ENCODE results near the gene OSBPL2. TPM values are rescaled to one million over a fixed set of nuclear protein-coding genes. Genes with fewer than 3 reads are reported as not detected.

The OSBPL2 gene
- total RNA-seq, 2 experiments from 2014 or later: 47.2 to 49.5 TPM

GRCh38 chr20:62331347-62331746 is 93.0 kb downstream of the OSBPL2 start:
- POLR2A ChIA-PET: no interaction called here

GRCh38 chr20:62332421-62332820 is 94.1 kb downstream of the OSBPL2 start:
- H3K9me3 Mint-ChIP-seq: no peaks in the 10 kb centered on the region
- POLR2A ChIA-PET: no interaction called here
- H3K4me1 Mint-ChIP-seq: no peaks in the 10 kb centered on the region
- DNase-seq: no peak
- H3K4me3 Mint-ChIP-seq: no peak overlapping the region
- peaks cover 1% of the 10 kb centered on the region for H3K27me3 Mint-ChIP-seq
- no peaks in the 10 kb centered on the region for H3K36me3 Mint-ChIP-seq
- ATAC-seq (ENCODE audit: low read depth): no peak
- H3K27ac Mint-ChIP-seq: no peak overlapping the region

More at GRCh38 chr20:62331347-62331746, 93.0 kb downstream of the OSBPL2 start:
- H3K27ac Mint-ChIP-seq: no peak overlapping the region
- no peaks in the 10 kb centered on the region for H3K9me3 Mint-ChIP-seq
- H3K4me1 Mint-ChIP-seq: no peaks in the 10 kb centered on the region
- no peaks in the 10 kb centered on the region for H3K36me3 Mint-ChIP-seq
- no peak for DNase-seq
- no peak overlapping the region for H3K4me3 Mint-ChIP-seq
- no peaks in the 10 kb centered on the region for H3K27me3 Mint-ChIP-seq
- no peak for ATAC-seq (ENCODE audit: low read depth)

- peaks cover 1% of the 10 kb centered on the region for H3K27me3 Mint-ChIP-seq
- ATAC-seq (ENCODE audit: low read depth): no peak
- H3K27ac Mint-ChIP-seq: no peak overlapping the region
- no peak overlapping the region for H3K4me3 Mint-ChIP-seq
- DNase-seq: no peak
- no peaks in the 10 kb centered on the region for H3K9me3 Mint-ChIP-seq
- H3K36me3 Mint-ChIP-seq: no peaks in the 10 kb centered on the region
- no peaks in the 10 kb centered on the region for H3K4me1 Mint-ChIP-seq
- POLR2A ChIA-PET: no interaction called here
Observed at GRCh38 chr20:62332989-62333819, 94.9 kb downstream of the OSBPL2 start.

- Mint-ChIP-seq H3K9me3 (no peaks in the 10 kb centered on the region), H3K4me3 (no peak overlapping the region), H3K27ac (no peak overlapping the region), H3K4me1 (no peaks in the 10 kb centered on the region), H3K27me3 (peaks cover 1% of the 10 kb centered on the region), H3K36me3 (no peaks in the 10 kb centered on the region)
- ATAC-seq (ENCODE audit: low read depth): no peak
- DNase-seq: no peak
- POLR2A ChIA-PET: no interaction called here
Observed at GRCh38 chr20:62333820-62334595, 95.7 kb downstream of the OSBPL2 start.

GRCh38 chr20:62334881-62335280 is 96.6 kb downstream of the OSBPL2 start:
- H3K36me3 Mint-ChIP-seq: peaks cover 1% of the 10 kb centered on the region
- H3K27me3 Mint-ChIP-seq: peaks cover 1% of the 10 kb centered on the region
- no peaks in the 10 kb centered on the region for H3K9me3 Mint-ChIP-seq
- H3K4me1 Mint-ChIP-seq: no peaks in the 10 kb centered on the region
- no peak overlapping the region for H3K27ac Mint-ChIP-seq
- DNase-seq (no peak), ATAC-seq (ENCODE audit: low read depth) (no peak)
- POLR2A ChIA-PET: no interaction called here
- no peak overlapping the region for H3K4me3 Mint-ChIP-seq

GRCh38 chr20:62335532-62335931 is 97.2 kb downstream of the OSBPL2 start:
- no peaks in the 10 kb centered on the region for H3K9me3 Mint-ChIP-seq
- ATAC-seq (ENCODE audit: low read depth) (no peak), DNase-seq (no peak)
- POLR2A ChIA-PET: no interaction called here
- H3K4me1 Mint-ChIP-seq: no peaks in the 10 kb centered on the region
- H3K27ac Mint-ChIP-seq: no peak overlapping the region
- peaks cover 1% of the 10 kb centered on the region for H3K36me3 Mint-ChIP-seq
- H3K27me3 Mint-ChIP-seq: peaks cover 1% of the 10 kb centered on the region
- no peak overlapping the region for H3K4me3 Mint-ChIP-seq

GRCh38 chr20:62336329-62336728 is 98.0 kb downstream of the OSBPL2 start:
- Mint-ChIP-seq H3K4me1 (no peaks in the 10 kb centered on the region), H3K36me3 (peaks cover 1% of the 10 kb centered on the region), H3K27me3 (peaks cover 1% of the 10 kb centered on the region), H3K9me3 (no peaks in the 10 kb centered on the region), H3K27ac (no peak overlapping the region), H3K4me3 (no peak overlapping the region)
- no peak for ATAC-seq (ENCODE audit: low read depth)
- POLR2A ChIA-PET: no interaction called here
- no peak for DNase-seq

GRCh38 chr20:62336775-62337557 is 98.6 kb downstream of the OSBPL2 start:
- H3K27ac Mint-ChIP-seq: no peak overlapping the region
- POLR2A ChIA-PET: no interaction called here
- H3K4me3 Mint-ChIP-seq: no peak overlapping the region
- H3K9me3 Mint-ChIP-seq: no peaks in the 10 kb centered on the region
- H3K36me3 Mint-ChIP-seq: peaks cover 1% of the 10 kb centered on the region
- no peak for DNase-seq
- no peak for ATAC-seq (ENCODE audit: low read depth)
- H3K27me3 Mint-ChIP-seq: peaks cover 1% of the 10 kb centered on the region
- no peaks in the 10 kb centered on the region for H3K4me1 Mint-ChIP-seq

- Mint-ChIP-seq H3K4me3 (no peak overlapping the region), H3K27ac (no peak overlapping the region), H3K36me3 (peaks cover 1% of the 10 kb centered on the region), H3K4me1 (no peaks in the 10 kb centered on the region), H3K27me3 (peaks cover 1% of the 10 kb centered on the region), H3K9me3 (no peaks in the 10 kb centered on the region)
- POLR2A ChIA-PET: no interaction called here
- ATAC-seq (ENCODE audit: low read depth): peak; percentile 46
- no peak for DNase-seq
Observed at GRCh38 chr20:62337558-62338293, 99.4 kb downstream of the OSBPL2 start.

- POLR2A ChIA-PET: no interaction called here
- peaks cover 1% of the 10 kb centered on the region for H3K36me3 Mint-ChIP-seq
- no peak for ATAC-seq (ENCODE audit: low read depth)
- no peak for DNase-seq
- H3K27me3 Mint-ChIP-seq: peaks cover 1% of the 10 kb centered on the region
- no peak overlapping the region for H3K27ac Mint-ChIP-seq
- no peak overlapping the region for H3K4me3 Mint-ChIP-seq
- no peaks in the 10 kb centered on the region for H3K9me3 Mint-ChIP-seq
- no peaks in the 10 kb centered on the region for H3K4me1 Mint-ChIP-seq
Observed at GRCh38 chr20:62338294-62338620, 99.9 kb downstream of the OSBPL2 start.

- ATAC-seq (ENCODE audit: low read depth) (no peak), DNase-seq (no peak)
- Mint-ChIP-seq H3K27me3 (peaks cover 1% of the 10 kb centered on the region), H3K4me1 (no peaks in the 10 kb centered on the region), H3K36me3 (peaks cover 1% of the 10 kb centered on the region), H3K9me3 (no peaks in the 10 kb centered on the region), H3K4me3 (no peak overlapping the region), H3K27ac (no peak overlapping the region)
- POLR2A ChIA-PET: no interaction called here
Observed at GRCh38 chr20:62339647-62340062, 101.3 kb downstream of the OSBPL2 start.

GRCh38 chr20:62342910-62343309 is 104.6 kb downstream of the OSBPL2 start:
- H3K9me3 Mint-ChIP-seq: no peaks in the 10 kb centered on the region
- ATAC-seq (ENCODE audit: low read depth) (no peak), DNase-seq (no peak)
- POLR2A ChIA-PET: no interaction called here
- no peaks in the 10 kb centered on the region for H3K4me1 Mint-ChIP-seq
- no peak overlapping the region for H3K27ac Mint-ChIP-seq
- peaks cover 1% of the 10 kb centered on the region for H3K36me3 Mint-ChIP-seq
- no peaks in the 10 kb centered on the region for H3K27me3 Mint-ChIP-seq
- H3K4me3 Mint-ChIP-seq: no peak overlapping the region

GRCh38 chr20:62344092-62344491 is 105.8 kb downstream of the OSBPL2 start:
- H3K4me3 Mint-ChIP-seq: no peak overlapping the region
- no peaks in the 10 kb centered on the region for H3K4me1 Mint-ChIP-seq
- no peak for ATAC-seq (ENCODE audit: low read depth)
- no peaks in the 10 kb centered on the region for H3K27me3 Mint-ChIP-seq
- H3K36me3 Mint-ChIP-seq: peaks cover 1% of the 10 kb centered on the region
- POLR2A ChIA-PET: no interaction called here
- H3K27ac Mint-ChIP-seq: no peak overlapping the region
- peaks cover 5% of the 10 kb centered on the region for H3K9me3 Mint-ChIP-seq
- no peak for DNase-seq

Measured in activated naive CD8-positive, alpha-beta T cell treated with anti-CD3 and anti-CD28 coated beads, Interleukin-2, amount 10 ng/mL, durations not matched to agents 7 days and 5 days (primary cell).